Measurements from ENCODE around the gene RILPL2. TPM values are rescaled to one million over a fixed set of nuclear protein-coding genes. Genes with fewer than 3 reads are reported as not detected.

RILPL2 gene
- total and polyA plus RNA-seq, 4 donors: 1.8 to 2.1 (median 2.0) TPM

DNA sequence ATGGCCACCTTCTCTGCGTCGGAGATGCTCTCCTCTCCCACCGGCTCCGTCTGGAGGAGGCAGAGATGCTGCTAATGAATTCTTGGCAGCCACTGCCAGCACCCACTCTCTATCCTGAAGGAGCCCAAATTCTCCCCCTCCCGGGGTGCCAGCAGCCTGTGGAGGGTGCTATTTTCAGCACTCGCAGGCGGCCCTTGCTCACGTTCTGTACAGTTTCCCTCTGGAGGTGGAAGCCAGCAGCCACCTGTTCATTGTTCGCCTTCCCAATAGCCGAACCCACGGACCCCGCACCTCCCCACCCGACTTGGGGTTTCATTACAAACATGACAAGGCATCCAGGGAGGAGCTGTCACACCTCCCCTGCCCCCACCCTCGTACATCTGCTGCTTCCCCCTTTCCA, 49.3 kb upstream of the RILPL2 start:
- peaks cover 0 to 2% (median 0%) of the 10 kb centered on the region in 4 donors for H3K36me3 ChIP-seq (ENCODE audit: control insufficient read depth in 4 of 4, insufficient read depth in 3 of 4, low read depth in 1 of 4, low read length in 3 of 4)
- no peak overlapping the region for H3K27ac ChIP-seq (ENCODE audit: low read depth in 1 of 2, low read length in 2 of 2)
- H3K27me3 ChIP-seq (ENCODE audit: control insufficient read depth in 4 of 4, insufficient read depth in 4 of 4, low read length in 3 of 4): no peaks in the 10 kb centered on the region
- H3K9me3 ChIP-seq (ENCODE audit: control insufficient read depth in 4 of 4, low read length in 3 of 4): no peaks in the 10 kb centered on the region
- H3K9ac ChIP-seq (ENCODE audit: low read depth in 1 of 2, low read length in 2 of 2): no peak overlapping the region
- H3K4me3 ChIP-seq (ENCODE audit: low read depth in 1 of 3, low read length in 3 of 3): no peak overlapping the region
- no peak for TF ChIP-seq JUND (IDR thresholded peaks at IDR 0.05)
- no peak for TF ChIP-seq EGR1 (IDR thresholded peaks at IDR 0.05; ENCODE audit: low read depth in 2 of 2)
- TF ChIP-seq, protein P1, sequence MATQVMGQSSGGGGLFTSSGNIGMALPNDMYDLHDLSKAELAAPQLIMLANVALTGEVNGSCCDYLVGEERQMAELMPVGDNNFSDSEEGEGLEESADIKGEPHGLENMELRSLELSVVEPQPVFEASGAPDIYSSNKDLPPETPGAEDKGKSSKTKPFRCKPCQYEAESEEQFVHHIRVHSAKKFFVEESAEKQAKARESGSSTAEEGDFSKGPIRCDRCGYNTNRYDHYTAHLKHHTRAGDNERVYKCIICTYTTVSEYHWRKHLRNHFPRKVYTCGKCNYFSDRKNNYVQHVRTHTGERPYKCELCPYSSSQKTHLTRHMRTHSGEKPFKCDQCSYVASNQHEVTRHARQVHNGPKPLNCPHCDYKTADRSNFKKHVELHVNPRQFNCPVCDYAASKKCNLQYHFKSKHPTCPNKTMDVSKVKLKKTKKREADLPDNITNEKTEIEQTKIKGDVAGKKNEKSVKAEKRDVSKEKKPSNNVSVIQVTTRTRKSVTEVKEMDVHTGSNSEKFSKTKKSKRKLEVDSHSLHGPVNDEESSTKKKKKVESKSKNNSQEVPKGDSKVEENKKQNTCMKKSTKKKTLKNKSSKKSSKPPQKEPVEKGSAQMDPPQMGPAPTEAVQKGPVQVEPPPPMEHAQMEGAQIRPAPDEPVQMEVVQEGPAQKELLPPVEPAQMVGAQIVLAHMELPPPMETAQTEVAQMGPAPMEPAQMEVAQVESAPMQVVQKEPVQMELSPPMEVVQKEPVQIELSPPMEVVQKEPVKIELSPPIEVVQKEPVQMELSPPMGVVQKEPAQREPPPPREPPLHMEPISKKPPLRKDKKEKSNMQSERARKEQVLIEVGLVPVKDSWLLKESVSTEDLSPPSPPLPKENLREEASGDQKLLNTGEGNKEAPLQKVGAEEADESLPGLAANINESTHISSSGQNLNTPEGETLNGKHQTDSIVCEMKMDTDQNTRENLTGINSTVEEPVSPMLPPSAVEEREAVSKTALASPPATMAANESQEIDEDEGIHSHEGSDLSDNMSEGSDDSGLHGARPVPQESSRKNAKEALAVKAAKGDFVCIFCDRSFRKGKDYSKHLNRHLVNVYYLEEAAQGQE (IDR thresholded peaks at IDR 0.05): no peak
- no peak for TF ChIP-seq FOXA2 (IDR thresholded peaks at IDR 0.05)
- no peak for TF ChIP-seq RXRA (IDR thresholded peaks at IDR 0.05)
- TF ChIP-seq, protein P2, sequence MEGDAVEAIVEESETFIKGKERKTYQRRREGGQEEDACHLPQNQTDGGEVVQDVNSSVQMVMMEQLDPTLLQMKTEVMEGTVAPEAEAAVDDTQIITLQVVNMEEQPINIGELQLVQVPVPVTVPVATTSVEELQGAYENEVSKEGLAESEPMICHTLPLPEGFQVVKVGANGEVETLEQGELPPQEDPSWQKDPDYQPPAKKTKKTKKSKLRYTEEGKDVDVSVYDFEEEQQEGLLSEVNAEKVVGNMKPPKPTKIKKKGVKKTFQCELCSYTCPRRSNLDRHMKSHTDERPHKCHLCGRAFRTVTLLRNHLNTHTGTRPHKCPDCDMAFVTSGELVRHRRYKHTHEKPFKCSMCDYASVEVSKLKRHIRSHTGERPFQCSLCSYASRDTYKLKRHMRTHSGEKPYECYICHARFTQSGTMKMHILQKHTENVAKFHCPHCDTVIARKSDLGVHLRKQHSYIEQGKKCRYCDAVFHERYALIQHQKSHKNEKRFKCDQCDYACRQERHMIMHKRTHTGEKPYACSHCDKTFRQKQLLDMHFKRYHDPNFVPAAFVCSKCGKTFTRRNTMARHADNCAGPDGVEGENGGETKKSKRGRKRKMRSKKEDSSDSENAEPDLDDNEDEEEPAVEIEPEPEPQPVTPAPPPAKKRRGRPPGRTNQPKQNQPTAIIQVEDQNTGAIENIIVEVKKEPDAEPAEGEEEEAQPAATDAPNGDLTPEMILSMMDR (IDR thresholded peaks at IDR 0.05; ENCODE audit: low read depth, low read length, missing input control): no peak
- TF ChIP-seq HNF4G (IDR thresholded peaks at IDR 0.05): no peak
- no peak for TF ChIP-seq NR2F2 (IDR thresholded peaks at IDR 0.05)
- TF ChIP-seq, protein P3, sequence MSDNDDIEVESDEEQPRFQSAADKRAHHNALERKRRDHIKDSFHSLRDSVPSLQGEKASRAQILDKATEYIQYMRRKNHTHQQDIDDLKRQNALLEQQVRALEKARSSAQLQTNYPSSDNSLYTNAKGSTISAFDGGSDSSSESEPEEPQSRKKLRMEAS (IDR thresholded peaks at IDR 0.05): no peak
- WGBS: 92% methylated on average over 14 of the region's 14 CpGs
- no peaks in the 10 kb centered on the region for H3K4me1 ChIP-seq (ENCODE audit: control insufficient read depth in 4 of 4, insufficient read depth in 4 of 4, low read length in 3 of 4)
- no peak for DNase-seq (ENCODE audit: low spot score)

DNA sequence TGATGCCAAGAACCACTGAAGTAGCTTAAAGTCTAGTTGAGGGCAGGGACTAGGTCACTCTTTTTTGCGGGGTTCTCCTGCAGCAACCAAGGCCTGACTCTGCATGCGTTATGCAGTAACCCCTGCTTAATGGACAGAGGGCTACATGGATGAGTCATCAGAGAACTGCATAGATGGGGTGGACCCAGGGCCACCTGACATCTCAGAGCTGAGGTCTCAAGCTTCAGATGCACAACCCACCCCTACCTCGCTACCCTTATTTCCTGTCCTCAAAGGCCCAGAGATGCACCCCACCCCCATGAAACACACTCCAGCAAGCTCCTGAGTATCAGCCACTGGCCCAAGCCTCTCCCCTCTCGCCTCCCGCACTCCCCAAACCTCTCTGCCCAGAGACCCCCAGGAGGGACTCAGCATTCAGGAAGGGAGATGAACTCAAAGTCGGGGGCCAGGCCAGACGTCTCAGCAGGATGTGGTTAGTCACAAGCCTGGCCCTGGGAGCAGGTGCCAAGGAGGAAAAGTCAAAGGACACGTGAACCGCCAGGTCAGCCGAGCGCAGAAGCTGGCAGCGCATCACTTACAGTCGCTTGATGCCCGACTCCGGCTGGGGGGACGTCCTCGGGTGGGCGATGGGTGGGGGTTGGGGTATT, 47.2 kb upstream of the RILPL2 start:
- Histone ChIP-seq H3K4me1 (ENCODE audit: control insufficient read depth in 4 of 4, insufficient read depth in 4 of 4, low read length in 3 of 4) (no peaks in the 10 kb centered on the region), H3K36me3 (ENCODE audit: control insufficient read depth in 4 of 4, insufficient read depth in 3 of 4, low read depth in 1 of 4, low read length in 3 of 4) (peaks cover 0 to 2% (median 0%) of the 10 kb centered on the region in 4 donors), H3K9me3 (ENCODE audit: control insufficient read depth in 4 of 4, low read length in 3 of 4) (no peaks in the 10 kb centered on the region), H3K27me3 (ENCODE audit: control insufficient read depth in 4 of 4, insufficient read depth in 4 of 4, low read length in 3 of 4) (no peaks in the 10 kb centered on the region), H3K27ac (ENCODE audit: low read depth in 1 of 2, low read length in 2 of 2) (no peak overlapping the region), H3K4me3 (ENCODE audit: low read depth in 1 of 3, low read length in 3 of 3) (no peak overlapping the region), H3K9ac (ENCODE audit: low read depth in 1 of 2, low read length in 2 of 2) (no peak overlapping the region)
- no peak for DNase-seq (ENCODE audit: low spot score)
- WGBS: 82% methylated on average over 18 of the region's 18 CpGs
- no peak for TF ChIP-seq FOXA1 (IDR thresholded peaks at IDR 0.05)
- TF ChIP-seq FOXA2 (IDR thresholded peaks at IDR 0.05): no peak
- TF ChIP-seq, protein P4, sequence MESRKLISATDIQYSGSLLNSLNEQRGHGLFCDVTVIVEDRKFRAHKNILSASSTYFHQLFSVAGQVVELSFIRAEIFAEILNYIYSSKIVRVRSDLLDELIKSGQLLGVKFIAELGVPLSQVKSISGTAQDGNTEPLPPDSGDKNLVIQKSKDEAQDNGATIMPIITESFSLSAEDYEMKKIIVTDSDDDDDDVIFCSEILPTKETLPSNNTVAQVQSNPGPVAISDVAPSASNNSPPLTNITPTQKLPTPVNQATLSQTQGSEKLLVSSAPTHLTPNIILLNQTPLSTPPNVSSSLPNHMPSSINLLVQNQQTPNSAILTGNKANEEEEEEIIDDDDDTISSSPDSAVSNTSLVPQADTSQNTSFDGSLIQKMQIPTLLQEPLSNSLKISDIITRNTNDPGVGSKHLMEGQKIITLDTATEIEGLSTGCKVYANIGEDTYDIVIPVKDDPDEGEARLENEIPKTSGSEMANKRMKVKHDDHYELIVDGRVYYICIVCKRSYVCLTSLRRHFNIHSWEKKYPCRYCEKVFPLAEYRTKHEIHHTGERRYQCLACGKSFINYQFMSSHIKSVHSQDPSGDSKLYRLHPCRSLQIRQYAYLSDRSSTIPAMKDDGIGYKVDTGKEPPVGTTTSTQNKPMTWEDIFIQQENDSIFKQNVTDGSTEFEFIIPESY (IDR thresholded peaks at IDR 0.05): no peak
- TF ChIP-seq HNF4G (IDR thresholded peaks at IDR 0.05): no peak
- TF ChIP-seq SP1 (IDR thresholded peaks at IDR 0.05): no peak
- no peak for TF ChIP-seq HNF4A (conservative IDR thresholded peaks at IDR 0.05)
- TF ChIP-seq, protein P5, sequence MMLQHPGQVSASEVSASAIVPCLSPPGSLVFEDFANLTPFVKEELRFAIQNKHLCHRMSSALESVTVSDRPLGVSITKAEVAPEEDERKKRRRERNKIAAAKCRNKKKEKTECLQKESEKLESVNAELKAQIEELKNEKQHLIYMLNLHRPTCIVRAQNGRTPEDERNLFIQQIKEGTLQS (IDR thresholded peaks at IDR 0.05): no peak
- TF ChIP-seq RAD21 (IDR thresholded peaks at IDR 0.05): no peak
- TF ChIP-seq EGR1 (IDR thresholded peaks at IDR 0.05; ENCODE audit: low read depth in 2 of 2): no peak
- no peak for TF ChIP-seq GABPA (IDR thresholded peaks at IDR 0.05 in 1 of 2, conservative IDR thresholded peaks at IDR 0.05 in 1 of 2)
- no peak for TF ChIP-seq YY1 (IDR thresholded peaks at IDR 0.05)
- TF ChIP-seq, protein P3 (IDR thresholded peaks at IDR 0.05): no peak
- TF ChIP-seq, protein P2 (IDR thresholded peaks at IDR 0.05; ENCODE audit: low read depth, low read length, missing input control): no peak
- TF ChIP-seq RXRA (IDR thresholded peaks at IDR 0.05): no peak
- no peak for TF ChIP-seq NR2F2 (IDR thresholded peaks at IDR 0.05)
- TF ChIP-seq JUND (IDR thresholded peaks at IDR 0.05): no peak
